GM12878 (cell line): ENCODE data around the gene DCC. TPM values are rescaled to one million over a fixed set of nuclear protein-coding genes. Genes with fewer than 3 reads are reported as not detected.

Source experiments
- ATAC-seq: fragments of 200-7000 bp; cut with Tn5 transposase; 3 replicates; pipeline ENCODE4 v1.9.1; 2020; ENCODE audit warnings: mild to moderate bottlenecking, moderate library complexity
- BruUV-seq: library from RNA; stranded (reverse); fragments of 400-500 nt; replicated peaks from 2 replicates; lab custom pipeline; 2021; lab: Mats Ljungman, UMichigan
- CTCF ChIA-PET: fragments of 300-600 bp; sonication (Branson Sonifier 250); formaldehyde crosslinking; extraction: SDS; loops from one replicate; lab custom pipeline; 2021; ENCODE audit warnings: inconsistent platforms; lab: Yijun Ruan, JAX
- POLR2A ChIA-PET: fragments of 350-600 bp; formaldehyde crosslinking; extraction: SDS; loops from one replicate; lab custom pipeline; 2021; ENCODE audit warnings: inconsistent platforms; lab: Charles Lee
- RAD21 ChIA-PET: fragments of 300-600 bp; sonication (Branson Sonifier 250); formaldehyde crosslinking; loops from one replicate; lab custom pipeline; 2023; ENCODE audit warnings: antibody characterized with exemption; ENCODE audit not compliant: unreplicated experiment; lab: Charles Lee
- SMC1A ChIA-PET: fragments of 300-600 bp; sonication (Branson Sonifier 250); formaldehyde crosslinking; loops from one replicate; lab custom pipeline; 2023; ENCODE audit not compliant: unreplicated experiment, uncharacterized antibody; lab: Charles Lee
- DNase-seq: peaks from one replicate; pipeline ENCODE4 v3.0.0-alpha.2; 2011; ENCODE audit warnings: low read depth, low spot score
- FAIRE-seq: peaks from 3 replicates; lab custom pipeline; 2011; peaks lifted over from hg19 to GRCh38; lab: Jason Lieb, UNC
- H2AFZ ChIP-seq: 2 replicates; pipeline ENCODE4 v1.6.0; 2011; ENCODE audit warnings: low read depth, low read length, control low read depth; ENCODE audit not compliant: control insufficient read depth
- H3K27ac ChIP-seq: 2 replicates; pipeline ENCODE4 v1.5.1; 2011; ENCODE audit warnings: control low read depth; ENCODE audit not compliant: control insufficient read depth, insufficient read depth
- H3K27me3 ChIP-seq, 2 experiments: replicated peaks in 1 of 2; 2 replicates each; pipeline versions ENCODE4 v1.6.0 to v1.6.1; 2011; ENCODE audit warnings: low read length in 1 of 2; ENCODE audit not compliant: control insufficient read depth in 2 of 2, insufficient read depth in 2 of 2
- H3K36me3 ChIP-seq, 2 experiments: 2 replicates each; pipeline ENCODE4 v1.5.1; 2011; ENCODE audit warnings: low read length in 1 of 2; ENCODE audit not compliant: control insufficient read depth in 2 of 2, insufficient read depth in 2 of 2
- H3K4me1 ChIP-seq: 2 replicates; pipeline ENCODE4 v1.6.1; 2011; ENCODE audit warnings: mild to moderate bottlenecking, low read length, moderate library complexity, mixed read lengths; ENCODE audit not compliant: control insufficient read depth, insufficient read depth
- H3K4me2 ChIP-seq: 2 replicates; pipeline ENCODE4 v1.6.0; 2011; ENCODE audit warnings: control low read depth; ENCODE audit not compliant: control insufficient read depth, insufficient read depth
- H3K4me3 ChIP-seq: fragments of 200-600 bp; sonication (generic); 2 replicates; pipeline ENCODE4 v1.5.1; 2016
- H3K79me2 ChIP-seq: 2 replicates; pipeline ENCODE4 v1.6.0; 2011; ENCODE audit warnings: low read length; ENCODE audit not compliant: control insufficient read depth, insufficient read depth
- H3K9ac ChIP-seq: 2 replicates; pipeline ENCODE4 v1.8.0; 2011; ENCODE audit warnings: low read length, control low read depth, mixed read lengths; ENCODE audit not compliant: control insufficient read depth, insufficient read depth
- H3K9me3 ChIP-seq: replicated peaks from 3 replicates; pipeline ENCODE4 v1.5.1; 2011; ENCODE audit warnings: mild to moderate bottlenecking, low read length; ENCODE audit not compliant: control insufficient read depth, insufficient read depth
- H4K20me1 ChIP-seq: 2 replicates; pipeline ENCODE4 v1.6.0; 2011; ENCODE audit not compliant: control insufficient read depth, insufficient read depth
- E2F8 ChIP-seq: fragments of 450-650 bp; IDR thresholded peaks from 2 replicates; pipeline ENCODE4 v1.6.1; 2018; ENCODE audit warnings: mild to moderate bottlenecking, low read depth, moderate library complexity; ENCODE audit not compliant: partially characterized antibody
- FOXK2 ChIP-seq: fragments of 450-650 bp; IDR thresholded peaks from 2 replicates; pipeline ENCODE4 v1.6.1; 2017; ENCODE audit warnings: mild to moderate bottlenecking, moderate library complexity
- NFXL1 ChIP-seq: fragments of 450-650 bp; IDR thresholded peaks from 2 replicates; pipeline ENCODE4 v1.6.1; 2017; ENCODE audit warnings: antibody characterized with exemption, mild to moderate bottlenecking, borderline replicate concordance
- POU2F2 ChIP-seq: IDR thresholded peaks from 3 replicates; pipeline ENCODE4 v1.6.1; 2011; ENCODE audit warnings: low read depth, mild to moderate bottlenecking, low read length, borderline replicate concordance
- RBBP5 ChIP-seq: fragments of 200-600 bp; sonication (generic); conservative IDR thresholded peaks from 2 replicates; pipeline ENCODE4 v1.6.1; 2016
- REST ChIP-seq: IDR thresholded peaks from 2 replicates; pipeline ENCODE4 v1.6.1; 2012; ENCODE audit warnings: mild to moderate bottlenecking, low read depth, low read length
- SPI1 ChIP-seq: IDR thresholded peaks from 2 replicates; pipeline ENCODE4 v1.6.1; 2011; ENCODE audit warnings: low read depth, mild to moderate bottlenecking, low read length, moderate library complexity, borderline replicate concordance; ENCODE audit not compliant: insufficient read depth
- ZNF592 ChIP-seq: fragments of 450-650 bp; IDR thresholded peaks from 2 replicates; pipeline ENCODE4 v1.6.1; 2017; ENCODE audit warnings: mild to moderate bottlenecking, moderate library complexity
- WGBS: methylation state at CpG from one replicate; pipeline ENCODE4 v1.1.6; 2016; ENCODE audit warnings: low lambda C conversion rate; ENCODE audit not compliant: insufficient replicate concordance, insufficient coverage; ENCODE audit errors: missing lambda C conversion rate; 5-methylcytosine and 5-hydroxymethylcytosine counted together
- in situ Hi-C: fragments of 300-500 bp; cut with MboI; formaldehyde crosslinking; loops from 9 replicates; pipeline ENCODE4 v1.14.3; 2018; ENCODE audit warnings: mixed read lengths
- intact Hi-C: fragments of 100-400 bp; cut with micrococcal nuclease; formaldehyde crosslinking; loops from one replicate; pipeline ENCODE4 v1.14.2; 2022; ENCODE audit not compliant: unreplicated experiment
- polyA plus RNA-seq, 11 experiments: library from polyadenylated mRNA; depleted of rRNA in 4 of 11; unstranded in 6 of 11; stranded (reverse) in 5 of 11; fragments of >200 nt; fragmentation: Nextera tagmentation in 4 of 11; fragmentation: Illumina TruSeq in 1 of 11; extraction: Ambion mirVana in 4 of 11; extraction: Trizol in 1 of 11; gene quantifications; 1 replicate in 1 of 11; 2 replicates in 10 of 11; pipeline versions ENCODE4 v1.2.1 to v1.2.3, GENCODE V29; 2011 to 2016; ENCODE audit warnings: inconsistent platforms in 2 of 11, missing spikeins in 2 of 11, low read depth in 1 of 11
- total RNA-seq, 4 experiments: library from RNA; depleted of rRNA in 3 of 4; stranded (reverse); fragments of >200 nt in 3 of 4; fragmentation: Illumina TruSeq in 1 of 4; extraction: Trizol in 1 of 4; gene quantifications; 2 replicates each; pipeline versions ENCODE4 v1.2.1 to v1.2.3, GENCODE V29; 2013 to 2021
- TF ChIP-seq, protein P1 (sequence below): IDR thresholded peaks from 2 replicates; pipeline ENCODE4 v1.6.1; 2012; ENCODE audit warnings: low read length, inconsistent platforms

Gene DCC
- total and polyA plus RNA-seq, 10 of the 15 experiments (the other 5 are each of a cell fraction or from before 2014, with no cell fraction given), result 0.01 TPM; not detected in 9

DNA sequence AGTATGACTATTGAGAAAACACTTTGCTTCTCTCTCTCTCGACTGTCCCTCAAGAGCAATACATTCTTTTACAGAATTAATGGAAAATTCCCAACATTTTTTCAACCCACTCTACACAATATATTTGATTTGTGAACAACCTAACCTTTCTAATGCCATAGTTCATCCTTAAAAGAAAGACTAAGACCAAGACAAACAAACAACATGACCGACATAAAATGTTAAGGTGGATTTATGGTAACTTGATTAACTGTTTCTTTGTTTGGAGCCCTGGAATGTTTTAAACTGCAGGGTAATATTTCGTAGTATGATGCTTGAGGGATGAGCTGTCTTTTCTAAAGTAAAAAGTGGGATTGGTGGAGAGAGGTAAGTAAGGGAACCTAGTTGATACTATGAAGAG, 1146.3 kb downstream of the DCC start:
- 0% methylated on average over 3 of the region's 3 CpGs for WGBS
- TF ChIP-seq REST (no peak), ZNF592 (no peak), SPI1 (no peak), FOXK2 (no peak), NFXL1 (no peak), E2F8 (no peak), POU2F2 (no peak), RBBP5 (no peak)
- TF ChIP-seq, protein P1, sequence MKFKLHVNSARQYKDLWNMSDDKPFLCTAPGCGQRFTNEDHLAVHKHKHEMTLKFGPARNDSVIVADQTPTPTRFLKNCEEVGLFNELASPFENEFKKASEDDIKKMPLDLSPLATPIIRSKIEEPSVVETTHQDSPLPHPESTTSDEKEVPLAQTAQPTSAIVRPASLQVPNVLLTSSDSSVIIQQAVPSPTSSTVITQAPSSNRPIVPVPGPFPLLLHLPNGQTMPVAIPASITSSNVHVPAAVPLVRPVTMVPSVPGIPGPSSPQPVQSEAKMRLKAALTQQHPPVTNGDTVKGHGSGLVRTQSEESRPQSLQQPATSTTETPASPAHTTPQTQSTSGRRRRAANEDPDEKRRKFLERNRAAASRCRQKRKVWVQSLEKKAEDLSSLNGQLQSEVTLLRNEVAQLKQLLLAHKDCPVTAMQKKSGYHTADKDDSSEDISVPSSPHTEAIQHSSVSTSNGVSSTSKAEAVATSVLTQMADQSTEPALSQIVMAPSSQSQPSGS, result no peak

More for the DNA sequence above, 1146.3 kb downstream of the DCC start:
- ChIA-PET POLR2A (no interaction called here), CTCF (no interaction called here), RAD21 (no interaction called here), SMC1A (no interaction called here)
- no peak overlapping the region for H3K4me3 ChIP-seq
- H3K27ac ChIP-seq, result no peak overlapping the region
- H3K9me3 ChIP-seq, result no peaks in the 10 kb centered on the region
- no peaks in the 10 kb centered on the region for H3K4me1 ChIP-seq
- H3K27me3 ChIP-seq, result no peaks in the 10 kb centered on the region
- H4K20me1 ChIP-seq, result no peaks in the 10 kb centered on the region
- DNase-seq (no peak), FAIRE-seq (no peak), ATAC-seq (no peak)
- no peak overlapping the region for H3K4me2 ChIP-seq
- BruUV-seq, result no TSS peak
- H3K79me2 ChIP-seq, result no peaks in the 10 kb centered on the region
- in situ Hi-C loops (no loop called here), intact Hi-C loops (no loop called here)
- H3K36me3 ChIP-seq, result no peaks in the 10 kb centered on the region
- H3K9ac ChIP-seq, result no peak overlapping the region
- H2AFZ ChIP-seq, result no peak overlapping the region
